Measurements from ENCODE around the gene FHL2.

DNA sequence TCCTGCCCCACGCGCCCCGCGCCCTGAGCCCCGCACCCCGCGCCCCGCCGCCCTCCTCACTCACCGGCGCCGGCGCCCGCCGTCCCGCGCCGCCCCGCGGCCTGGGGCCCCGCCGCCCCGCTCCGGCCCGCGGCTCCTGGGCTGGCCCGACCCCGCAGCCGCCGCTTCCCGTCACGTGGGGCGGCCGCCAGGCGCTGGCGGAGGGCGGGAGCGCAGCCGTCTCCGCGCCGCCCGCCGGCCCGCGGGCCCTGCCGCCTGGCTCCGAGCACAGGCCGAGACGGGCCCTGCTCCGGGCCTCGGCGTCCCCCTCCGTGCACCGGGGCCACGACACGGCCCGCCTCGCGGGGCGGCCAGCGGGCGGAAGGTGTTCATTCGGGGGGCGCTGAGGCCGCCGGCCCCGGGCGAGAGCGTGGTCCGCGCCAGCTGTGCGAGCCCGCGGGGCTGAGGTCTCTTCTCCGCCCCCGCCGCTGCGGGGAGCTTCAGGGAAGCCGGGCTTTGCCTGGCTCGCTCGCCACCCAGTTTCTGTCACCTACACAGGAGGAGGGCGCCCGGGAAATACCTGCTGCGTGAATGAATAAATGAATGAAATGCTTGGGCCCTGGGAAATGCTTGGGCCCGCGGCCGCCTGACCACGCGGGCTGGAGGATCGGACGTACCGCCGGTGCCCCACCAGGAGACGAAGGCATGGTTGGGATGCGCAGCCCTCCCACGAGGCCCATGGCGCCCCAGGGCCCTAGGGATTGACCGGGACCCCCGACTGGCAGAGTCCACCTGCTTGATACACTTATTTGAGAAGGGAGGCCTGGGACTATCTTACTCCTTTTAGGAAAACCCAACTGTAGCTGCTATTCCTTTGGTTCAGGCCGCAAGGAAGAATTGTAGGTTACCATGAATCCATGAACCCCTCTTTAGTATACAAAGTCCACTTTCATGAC lies 69.0 kb downstream of the FHL2 start, which contains the start of gene TGFBRAP1:
- TF ChIP-seq CBX2 (IDR thresholded peaks at IDR 0.05; ENCODE audit: insufficient read depth, low read length, poor library complexity, severe bottlenecking) (no peak), EZH2 (IDR thresholded peaks at IDR 0.05; ENCODE audit: borderline replicate concordance, low read depth, low read length) (no peak), NFYB (IDR thresholded peaks at IDR 0.05; ENCODE audit: extremely low read depth, insufficient read length) (no peak), EGR1 (conservative IDR thresholded peaks at IDR 0.05) (peak; percentile 84), RAD51 (IDR thresholded peaks at IDR 0.05; ENCODE audit: borderline replicate concordance, low read depth) (no peak), RCOR1 (IDR thresholded peaks at IDR 0.05; ENCODE audit: borderline replicate concordance in 1 of 2, low read depth in 2 of 2, low read length in 2 of 2) (no peak), ZNF780A (CRISPR knock-in tag; IDR thresholded peaks at IDR 0.05) (no peak), NEUROD1 (IDR thresholded peaks at IDR 0.05; ENCODE audit: borderline replicate concordance, low read depth, low read length, partially characterized antibody) (no peak), ZNF274 (IDR thresholded peaks at IDR 0.05; ENCODE audit: borderline replicate concordance, low read depth, low read length) (no peak)
- TF ChIP-seq, protein P1, sequence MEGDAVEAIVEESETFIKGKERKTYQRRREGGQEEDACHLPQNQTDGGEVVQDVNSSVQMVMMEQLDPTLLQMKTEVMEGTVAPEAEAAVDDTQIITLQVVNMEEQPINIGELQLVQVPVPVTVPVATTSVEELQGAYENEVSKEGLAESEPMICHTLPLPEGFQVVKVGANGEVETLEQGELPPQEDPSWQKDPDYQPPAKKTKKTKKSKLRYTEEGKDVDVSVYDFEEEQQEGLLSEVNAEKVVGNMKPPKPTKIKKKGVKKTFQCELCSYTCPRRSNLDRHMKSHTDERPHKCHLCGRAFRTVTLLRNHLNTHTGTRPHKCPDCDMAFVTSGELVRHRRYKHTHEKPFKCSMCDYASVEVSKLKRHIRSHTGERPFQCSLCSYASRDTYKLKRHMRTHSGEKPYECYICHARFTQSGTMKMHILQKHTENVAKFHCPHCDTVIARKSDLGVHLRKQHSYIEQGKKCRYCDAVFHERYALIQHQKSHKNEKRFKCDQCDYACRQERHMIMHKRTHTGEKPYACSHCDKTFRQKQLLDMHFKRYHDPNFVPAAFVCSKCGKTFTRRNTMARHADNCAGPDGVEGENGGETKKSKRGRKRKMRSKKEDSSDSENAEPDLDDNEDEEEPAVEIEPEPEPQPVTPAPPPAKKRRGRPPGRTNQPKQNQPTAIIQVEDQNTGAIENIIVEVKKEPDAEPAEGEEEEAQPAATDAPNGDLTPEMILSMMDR (IDR thresholded peaks at IDR 0.05 in 2 of 3, conservative IDR thresholded peaks at IDR 0.05 in 1 of 3; ENCODE audit: insufficient read depth in 2 of 3, low read depth in 1 of 3, low read length in 3 of 3) = no peak
- TF ChIP-seq, protein P2, sequence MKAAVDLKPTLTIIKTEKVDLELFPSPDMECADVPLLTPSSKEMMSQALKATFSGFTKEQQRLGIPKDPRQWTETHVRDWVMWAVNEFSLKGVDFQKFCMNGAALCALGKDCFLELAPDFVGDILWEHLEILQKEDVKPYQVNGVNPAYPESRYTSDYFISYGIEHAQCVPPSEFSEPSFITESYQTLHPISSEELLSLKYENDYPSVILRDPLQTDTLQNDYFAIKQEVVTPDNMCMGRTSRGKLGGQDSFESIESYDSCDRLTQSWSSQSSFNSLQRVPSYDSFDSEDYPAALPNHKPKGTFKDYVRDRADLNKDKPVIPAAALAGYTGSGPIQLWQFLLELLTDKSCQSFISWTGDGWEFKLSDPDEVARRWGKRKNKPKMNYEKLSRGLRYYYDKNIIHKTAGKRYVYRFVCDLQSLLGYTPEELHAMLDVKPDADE (conservative IDR thresholded peaks at IDR 0.05; ENCODE audit: control insufficient read depth, low read depth, low read length) = peak; percentile 42
- TF ChIP-seq, protein P3, sequence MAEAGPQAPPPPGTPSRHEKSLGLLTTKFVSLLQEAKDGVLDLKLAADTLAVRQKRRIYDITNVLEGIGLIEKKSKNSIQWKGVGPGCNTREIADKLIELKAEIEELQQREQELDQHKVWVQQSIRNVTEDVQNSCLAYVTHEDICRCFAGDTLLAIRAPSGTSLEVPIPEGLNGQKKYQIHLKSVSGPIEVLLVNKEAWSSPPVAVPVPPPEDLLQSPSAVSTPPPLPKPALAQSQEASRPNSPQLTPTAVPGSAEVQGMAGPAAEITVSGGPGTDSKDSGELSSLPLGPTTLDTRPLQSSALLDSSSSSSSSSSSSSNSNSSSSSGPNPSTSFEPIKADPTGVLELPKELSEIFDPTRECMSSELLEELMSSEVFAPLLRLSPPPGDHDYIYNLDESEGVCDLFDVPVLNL (CRISPR knock-in tag; IDR thresholded peaks at IDR 0.05; ENCODE audit: low read depth) = no peak
- TF ChIP-seq, protein P4, sequence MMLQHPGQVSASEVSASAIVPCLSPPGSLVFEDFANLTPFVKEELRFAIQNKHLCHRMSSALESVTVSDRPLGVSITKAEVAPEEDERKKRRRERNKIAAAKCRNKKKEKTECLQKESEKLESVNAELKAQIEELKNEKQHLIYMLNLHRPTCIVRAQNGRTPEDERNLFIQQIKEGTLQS (IDR thresholded peaks at IDR 0.05) = no peak
- TF ChIP-seq, protein P4 (CRISPR knock-in tag; conservative IDR thresholded peaks at IDR 0.05) = no peak
- TF ChIP-seq, protein P5, sequence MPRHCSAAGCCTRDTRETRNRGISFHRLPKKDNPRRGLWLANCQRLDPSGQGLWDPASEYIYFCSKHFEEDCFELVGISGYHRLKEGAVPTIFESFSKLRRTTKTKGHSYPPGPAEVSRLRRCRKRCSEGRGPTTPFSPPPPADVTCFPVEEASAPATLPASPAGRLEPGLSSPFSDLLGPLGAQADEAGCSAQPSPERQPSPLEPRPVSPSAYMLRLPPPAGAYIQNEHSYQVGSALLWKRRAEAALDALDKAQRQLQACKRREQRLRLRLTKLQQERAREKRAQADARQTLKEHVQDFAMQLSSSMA (CRISPR knock-in tag; IDR thresholded peaks at IDR 0.05) = no peak
